Peyer's patch (tissue), 4 donors: Measurements from ENCODE around the gene RUSC1. TPM values are rescaled to one million over a fixed set of nuclear protein-coding genes. Genes with fewer than 3 reads are reported as not detected.
A peak's percentile ranks its signal among the peaks of the same experiment; 100 is the strongest.
"Not testable (repeated sequence)": the region's sequence is repeated elsewhere in the genome, so short reads cannot be mapped to it uniquely, and the experiment has no call there.

ENCODE experiments used
- DNase-seq, 3 donors: peaks; one replicate each; pipeline ENCODE4 v3.0.0-alpha.2; 2017 to 2019
- H3K27ac ChIP-seq, 4 donors: fragments of 200-600 bp; sonication (generic); one replicate each; pipeline ENCODE4 v1.5.1; 2016 to 2019
- H3K27me3 ChIP-seq, 2 donors: fragments of 200-600 bp; sonication (generic); one replicate each; pipeline ENCODE4 v1.5.1; 2019
- H3K36me3 ChIP-seq, 3 donors: fragments of 200-600 bp; sonication (generic); one replicate each; pipeline ENCODE4 v1.5.1; 2016 to 2019
- H3K4me1 ChIP-seq, 4 donors: fragments of 200-600 bp; sonication (generic); one replicate each; pipeline ENCODE4 v1.5.1; 2016 to 2019
- H3K4me3 ChIP-seq, 4 donors: fragments of 200-600 bp; sonication (generic); 1 replicate in 3 of 4; 2 replicates in 1 of 4; pipeline ENCODE4 v1.5.1; 2016 to 2019; ENCODE audit warnings: mild to moderate bottlenecking in 1 of 4
- H3K9me3 ChIP-seq, 4 donors: fragments of 200-600 bp; sonication (generic); one replicate each; pipeline ENCODE4 v1.5.1; 2016 to 2019; ENCODE audit warnings: mild to moderate bottlenecking in 1 of 4
- CTCF ChIP-seq, 6 experiments: fragments of 450-650 bp in 4 of 6; fragments of 200-600 bp in 2 of 6; sonication (generic) in 1 of 6; IDR thresholded peaks; one replicate each; pipeline ENCODE4 v1.5.1; 2017 to 2019; ENCODE audit warnings: antibody characterized with exemption in 6 of 6, mild to moderate bottlenecking in 3 of 6, moderate library complexity in 1 of 6
- POLR2A ChIP-seq, 2 donors: fragments of 450-650 bp; IDR thresholded peaks; one replicate each; pipeline ENCODE4 v1.5.1; 2017; ENCODE audit warnings: antibody characterized with exemption in 2 of 2, mild to moderate bottlenecking in 2 of 2, moderate library complexity in 2 of 2
- total RNA-seq, 4 donors: library from RNA; depleted of rRNA; stranded (reverse); fragments of >200 nt; gene quantifications; one replicate each; pipeline ENCODE4 v1.1.0, GENCODE V29; 2016

Gene RUSC1
- total RNA-seq, 4 donors from 2014 or later, result 40.4 to 72.4 (median 71.8) TPM

- peaks cover 0 to 49% (median 0%) of the 10 kb centered on the region in 3 donors for H3K36me3 ChIP-seq
- no peaks in the 10 kb centered on the region for H3K27me3 ChIP-seq
- peaks cover 0 to 27% (median 7%) of the 10 kb centered on the region in 4 donors for H3K4me1 ChIP-seq
- H3K27ac ChIP-seq, result peak overlapping the region in 1 of 4 donors; percentile 93
- H3K4me3 ChIP-seq, result peak overlapping the region in 1 of 4 donors; percentile 70
- H3K9me3 ChIP-seq, result no peaks in the 10 kb centered on the region
- peak in 1 of 3 donors; percentile 32 for DNase-seq
- TF ChIP-seq POLR2A (IDR thresholded peaks at IDR 0.05), result no peak
These were observed 5.4 kb downstream of the RUSC1 start for GRCh38 chr1:155326020-155326526.

- peaks cover 0 to 54% (median 0%) of the 10 kb centered on the region in 3 donors for H3K36me3 ChIP-seq
These were observed 5.9 kb downstream of the RUSC1 start for GRCh38 chr1:155326631-155327037.

DNA sequence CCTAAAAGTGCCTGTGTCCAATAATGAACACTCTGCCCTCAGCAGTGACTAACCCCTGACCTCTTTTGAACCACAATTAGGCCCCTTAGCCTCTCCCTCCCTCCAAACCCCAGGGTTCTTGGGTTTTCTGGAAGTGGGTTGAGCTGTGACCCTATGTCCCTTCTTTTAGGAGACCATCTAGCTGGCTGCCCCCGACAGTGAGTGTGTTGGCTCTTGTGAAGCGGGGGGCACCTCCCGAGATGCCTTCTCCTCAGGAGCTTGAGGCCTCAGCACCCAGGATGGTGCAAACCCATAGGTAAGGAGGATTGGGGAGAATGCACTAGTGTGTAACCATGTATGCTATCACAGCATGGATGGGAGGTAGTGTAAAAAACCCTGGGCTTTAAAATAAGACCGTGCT is 7.3 kb downstream of the RUSC1 start:
- Histone ChIP-seq H3K27me3 (no peaks in the 10 kb centered on the region), H3K9me3 (no peaks in the 10 kb centered on the region), H3K27ac (no peak overlapping the region), H3K36me3 (peaks cover 0 to 56% (median 0%) of the 10 kb centered on the region in 3 donors), H3K4me3 (no peak overlapping the region), H3K4me1 (peaks cover 0 to 11% (median under 1%) of the 10 kb centered on the region in 4 donors)
- TF ChIP-seq POLR2A (IDR thresholded peaks at IDR 0.05), result no peak
- no peak for DNase-seq

More at GRCh38 chr1:155326631-155327037, 5.9 kb downstream of the RUSC1 start:
- Histone ChIP-seq H3K4me1 (peaks cover 0 to 22% (median 4%) of the 10 kb centered on the region in 4 donors), H3K4me3 (no peak overlapping the region), H3K27ac (no peak overlapping the region), H3K9me3 (no peaks in the 10 kb centered on the region), H3K27me3 (no peaks in the 10 kb centered on the region)
- DNase-seq, result peak in 1 of 3 donors; percentile 38
- TF ChIP-seq POLR2A (IDR thresholded peaks at IDR 0.05), result no peak

- peaks cover 0 to 11% (median 0%) of the 10 kb centered on the region in 4 donors for H3K4me1 ChIP-seq
- not testable (repeated sequence) for H3K27ac ChIP-seq, H3K9me3 ChIP-seq, DNase-seq, H3K27me3 ChIP-seq, H3K4me3 ChIP-seq
- peaks cover 0 to 61% (median 0%) of the 10 kb centered on the region in 3 donors for H3K36me3 ChIP-seq
These were observed 8.2 kb downstream of the RUSC1 start for GRCh38 chr1:155328856-155329255.

DNA sequence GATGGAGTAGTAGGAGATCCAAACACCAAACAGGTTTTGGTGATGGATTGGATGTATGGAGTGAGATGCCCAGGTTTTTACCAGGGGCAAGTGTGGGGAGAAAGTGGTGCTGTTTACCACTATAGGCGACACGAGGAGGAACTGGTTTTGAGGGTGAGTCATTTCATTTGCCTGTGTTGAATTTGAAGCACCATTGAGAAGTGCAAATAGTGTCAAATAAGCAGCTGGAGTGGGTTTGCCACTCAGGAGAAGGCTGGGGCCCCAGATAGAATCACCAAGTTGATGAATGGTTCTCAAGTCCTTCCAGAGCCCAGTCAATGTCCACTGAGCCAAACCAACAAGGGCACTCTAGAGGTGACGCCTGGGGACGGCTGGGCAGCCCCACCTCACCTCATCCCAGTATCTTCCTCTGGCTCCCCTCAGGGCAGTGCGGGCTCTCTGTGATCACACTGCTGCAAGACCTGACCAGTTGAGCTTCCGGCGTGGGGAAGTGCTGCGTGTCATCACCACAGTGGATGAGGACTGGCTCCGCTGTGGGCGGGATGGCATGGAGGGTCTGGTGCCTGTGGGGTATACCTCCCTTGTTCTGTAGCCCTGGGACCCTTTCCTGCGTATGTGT is 9.4 kb downstream of the RUSC1 start:
- Histone ChIP-seq H3K9me3 (no peaks in the 10 kb centered on the region), H3K27me3 (no peaks in the 10 kb centered on the region), H3K4me3 (no peak overlapping the region), H3K36me3 (peaks cover 0 to 70% (median 0%) of the 10 kb centered on the region in 3 donors), H3K4me1 (peaks cover 0 to 10% (median 0%) of the 10 kb centered on the region in 4 donors), H3K27ac (no peak overlapping the region)
- DNase-seq, result no peak
- no peak for TF ChIP-seq POLR2A (IDR thresholded peaks at IDR 0.05)
- TF ChIP-seq CTCF (IDR thresholded peaks at IDR 0.05), result no peak

DNA sequence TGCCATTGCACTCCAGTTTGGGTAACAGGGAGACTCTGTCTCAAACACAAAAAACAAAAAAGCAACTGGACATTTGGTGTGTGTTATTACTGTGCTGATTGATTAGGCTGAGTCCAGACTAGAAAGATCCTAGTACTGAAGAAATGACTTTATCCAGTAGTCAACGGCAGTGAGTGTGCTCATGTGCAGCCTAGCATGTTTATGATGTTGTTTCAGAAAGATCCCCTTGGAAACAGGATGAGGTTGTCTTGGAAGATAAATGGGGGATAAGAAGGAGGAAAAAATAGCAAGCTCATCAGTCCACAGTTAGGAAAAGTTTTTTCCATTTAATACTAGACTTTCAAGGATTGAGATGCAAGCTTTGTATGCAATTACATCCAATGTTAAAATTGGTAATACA is 14.3 kb downstream of the RUSC1 start:
- TF ChIP-seq CTCF (IDR thresholded peaks at IDR 0.05), result no peak
- no peak for TF ChIP-seq POLR2A (IDR thresholded peaks at IDR 0.05)
- DNase-seq, result no peak
- no peak overlapping the region for H3K27ac ChIP-seq
- H3K4me1 ChIP-seq, result no peaks in the 10 kb centered on the region
- no peak overlapping the region for H3K4me3 ChIP-seq
- H3K27me3 ChIP-seq, result no peaks in the 10 kb centered on the region
- H3K9me3 ChIP-seq, result no peaks in the 10 kb centered on the region
- peaks cover 0 to 77% (median 0%) of the 10 kb centered on the region in 3 donors for H3K36me3 ChIP-seq

- Histone ChIP-seq H3K9me3 (no peaks in the 10 kb centered on the region), H3K27ac (no peak overlapping the region), H3K4me3 (no peak overlapping the region), H3K36me3 (peaks cover 0 to 95% (median 2%) of the 10 kb centered on the region in 3 donors), H3K4me1 (no peaks in the 10 kb centered on the region), H3K27me3 (no peaks in the 10 kb centered on the region)
- no peak for DNase-seq
- TF ChIP-seq POLR2A (IDR thresholded peaks at IDR 0.05) (no peak), CTCF (IDR thresholded peaks at IDR 0.05) (no peak)
These were observed 18.9 kb downstream of the RUSC1 start for GRCh38 chr1:155339515-155340097.
